HG03565 (cell line): ENCODE results near the gene CNNM4.

Experiments
- ATAC-seq: cut with Tn5 transposase; IDR thresholded peaks from one replicate; pipeline ENCODE4 v1.9.1; 2021; ENCODE audit warnings: mild to moderate bottlenecking, moderate library complexity; ENCODE audit not compliant: unreplicated experiment

Gene CNNM4

DNA sequence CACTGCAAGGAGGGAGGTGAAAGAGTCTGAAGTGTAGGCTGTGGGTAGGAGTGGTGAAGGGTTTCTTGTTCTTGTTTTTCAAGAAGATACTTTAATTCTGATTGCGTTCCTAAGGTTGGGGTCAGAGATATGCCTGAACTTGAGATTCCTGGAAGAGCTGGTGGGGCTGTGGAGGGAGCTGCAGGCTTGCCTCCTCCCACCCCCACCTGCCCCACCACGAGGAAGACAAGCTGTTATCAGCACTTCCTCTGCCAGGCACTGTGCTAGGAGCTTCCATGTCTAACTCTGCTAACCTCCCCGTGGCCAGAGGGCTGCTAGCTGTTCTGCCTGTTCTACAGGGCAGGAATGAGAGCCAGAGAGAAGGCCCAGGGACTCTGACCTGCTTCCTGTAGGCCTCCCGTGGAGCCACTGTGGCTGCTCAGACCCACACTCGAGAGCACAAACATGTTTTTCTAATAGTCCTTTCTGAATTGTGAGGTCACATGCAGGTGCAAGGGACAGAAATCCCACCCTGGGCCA, 69.4 kb downstream of the CNNM4 start:
- no peak for ATAC-seq

- no peak for ATAC-seq
These were observed 71.0 kb downstream of the CNNM4 start for GRCh38 chr2:96831679-96832078.

GRCh38 chr2:96832408-96832753, 71.7 kb downstream of the CNNM4 start:
- ATAC-seq, result no peak

GRCh38 chr2:96832754-96833507, 72.2 kb downstream of the CNNM4 start:
- ATAC-seq, result no peak

GRCh38 chr2:96835830-96836229, 75.1 kb downstream of the CNNM4 start:
- no peak for ATAC-seq

DNA sequence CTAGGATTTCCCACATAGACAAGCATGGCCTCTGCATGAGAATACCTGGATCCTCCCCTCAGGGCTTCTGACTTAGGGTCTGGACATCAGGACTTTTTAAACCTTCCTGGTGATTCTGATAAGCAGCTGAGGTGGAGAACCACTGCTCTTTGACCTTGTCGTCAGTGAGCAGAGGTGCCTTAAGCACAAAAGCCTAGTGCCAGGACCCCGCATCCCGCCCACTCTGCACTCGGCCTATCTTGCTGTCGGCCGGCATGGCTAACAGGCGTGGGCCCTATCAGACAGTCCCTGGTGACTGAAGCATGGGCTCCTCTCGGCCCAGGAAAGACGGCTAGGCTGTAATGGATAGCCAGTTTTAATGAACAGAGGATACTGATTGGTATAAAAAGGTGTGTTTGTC, 76.9 kb downstream of the CNNM4 start:
- no peak for ATAC-seq

DNA sequence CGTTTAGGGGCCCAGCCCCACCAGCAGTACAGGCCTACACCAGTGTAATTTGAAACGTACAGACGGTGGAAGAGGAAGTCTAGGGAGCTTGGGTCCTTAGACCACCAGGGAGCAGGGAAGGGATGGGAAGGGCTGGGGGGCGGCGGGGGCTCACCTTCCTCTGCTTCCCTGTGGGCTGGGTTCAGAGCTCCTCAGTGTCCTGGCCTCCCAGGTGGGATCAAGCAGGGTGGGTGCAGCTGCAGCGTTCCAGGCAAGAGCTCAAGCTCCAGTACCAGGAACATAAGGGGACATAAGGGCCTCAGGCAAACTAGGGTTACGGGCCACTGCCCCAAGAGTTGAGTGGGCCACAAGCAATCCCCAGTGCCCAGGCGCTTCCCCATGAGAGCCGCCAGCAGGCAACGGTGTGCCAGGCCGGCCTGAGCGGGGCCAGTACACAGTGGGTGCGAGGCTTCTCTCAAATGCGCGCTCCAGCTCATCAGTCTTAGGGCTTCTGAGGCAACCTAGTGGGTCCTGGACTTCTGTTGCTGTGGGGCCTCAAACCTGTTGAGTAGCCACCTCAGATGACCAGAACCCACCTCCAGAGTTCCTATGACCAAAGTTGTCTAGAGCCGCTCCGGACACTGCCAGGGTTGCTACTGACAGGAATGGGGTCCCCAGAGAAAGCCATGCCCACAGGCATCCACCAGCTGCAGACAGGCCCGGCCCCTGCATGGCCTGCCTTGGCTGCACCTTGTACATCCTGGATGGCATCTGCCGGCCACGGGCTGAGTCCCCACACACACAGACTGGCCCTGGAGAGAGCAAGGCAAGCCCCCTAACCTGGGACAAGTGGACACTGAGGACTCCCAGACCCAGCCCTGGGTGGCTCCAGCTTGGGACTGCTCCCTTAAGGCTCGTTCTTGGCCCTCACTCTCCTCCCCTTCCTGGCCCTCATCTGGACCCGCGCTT, 77.9 kb downstream of the CNNM4 start:
- ATAC-seq, result no peak

GRCh38 chr2:96839293-96839874, 78.7 kb downstream of the CNNM4 start:
- ATAC-seq, result no peak

DNA sequence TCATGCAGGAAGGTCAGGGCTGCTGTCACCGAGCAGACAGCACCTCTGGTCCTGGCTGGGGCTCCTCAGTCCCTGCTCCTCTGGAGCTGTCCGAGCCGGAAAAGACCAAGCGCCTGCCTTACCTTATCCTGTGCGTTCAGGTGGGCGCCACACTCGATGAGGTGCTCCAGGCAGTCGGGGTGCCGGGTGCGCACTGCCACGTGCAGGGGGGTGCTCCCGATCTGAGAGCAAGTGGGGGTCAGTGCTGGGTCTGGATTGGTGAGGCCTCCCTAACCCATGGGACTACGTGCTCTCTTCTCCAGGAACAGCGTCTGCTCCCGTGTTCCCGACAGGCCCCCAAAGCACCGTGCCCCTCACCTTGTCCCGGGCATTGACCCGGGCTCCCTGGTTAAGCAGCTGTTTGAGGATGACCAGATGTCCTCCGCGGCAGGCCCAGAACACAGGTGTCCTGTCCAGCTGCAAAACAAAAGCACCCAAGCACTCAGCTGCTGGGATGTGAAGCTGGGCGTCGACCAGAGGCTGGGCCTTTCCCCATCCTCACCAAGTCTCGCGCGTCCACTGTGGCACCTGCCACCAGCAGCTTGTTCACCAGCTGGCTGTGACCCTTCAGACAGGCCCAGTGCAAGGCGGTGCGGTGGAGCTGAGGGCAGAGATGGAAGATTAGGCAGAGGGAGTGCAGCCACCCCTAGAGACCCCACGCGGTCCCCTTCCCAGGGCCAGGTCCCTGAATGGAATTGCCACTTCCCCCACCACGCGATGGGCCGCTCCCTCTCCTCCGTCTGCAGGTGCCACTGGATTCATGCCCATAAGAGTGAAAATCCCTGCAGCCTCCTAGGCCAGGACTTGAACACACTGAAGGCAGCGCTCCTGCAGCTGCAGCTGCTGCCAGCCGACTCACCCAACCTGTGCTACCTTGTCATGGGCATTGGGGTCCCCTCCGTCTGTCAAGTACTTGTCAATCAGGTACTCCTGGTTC, 79.5 kb downstream of the CNNM4 start:
- ATAC-seq, result no peak

- ATAC-seq, result no peak
These were observed 81.2 kb downstream of the CNNM4 start for GRCh38 chr2:96841701-96842495.

GRCh38 chr2:96842600-96842999, 81.9 kb downstream of the CNNM4 start:
- no peak for ATAC-seq

GRCh38 chr2:96843538-96844268, 83.0 kb downstream of the CNNM4 start, which contains the start of gene ANKRD23:
ANKRD23 (minus strand) TSS chr2:96844021; CDS start chr2:96843992, 29 bp downstream.
- ATAC-seq, result no peak

DNA sequence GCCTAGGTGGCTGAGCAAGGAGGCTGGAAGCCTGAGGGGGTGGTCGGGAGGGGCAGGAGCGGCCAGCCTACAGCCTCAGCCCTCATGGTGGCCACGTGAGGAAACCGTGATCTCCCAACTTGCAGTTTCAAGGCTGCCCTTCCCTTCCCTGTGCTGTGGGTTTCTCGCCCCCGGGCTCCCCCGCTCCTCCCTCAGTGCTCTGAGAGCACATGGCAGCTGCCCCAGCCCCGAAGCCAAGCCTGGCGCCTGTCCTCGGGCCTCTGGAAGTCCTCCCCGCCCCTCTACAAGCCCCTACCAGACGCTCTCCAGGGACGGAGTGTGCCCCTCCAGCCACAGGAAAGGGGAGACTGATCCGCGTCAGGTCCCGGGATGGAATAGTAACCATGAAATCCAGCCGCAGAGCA, 83.7 kb downstream of the CNNM4 start:
- ATAC-seq, result no peak

GRCh38 chr2:96846825-96847224, 86.1 kb downstream of the CNNM4 start:
- no peak for ATAC-seq

DNA sequence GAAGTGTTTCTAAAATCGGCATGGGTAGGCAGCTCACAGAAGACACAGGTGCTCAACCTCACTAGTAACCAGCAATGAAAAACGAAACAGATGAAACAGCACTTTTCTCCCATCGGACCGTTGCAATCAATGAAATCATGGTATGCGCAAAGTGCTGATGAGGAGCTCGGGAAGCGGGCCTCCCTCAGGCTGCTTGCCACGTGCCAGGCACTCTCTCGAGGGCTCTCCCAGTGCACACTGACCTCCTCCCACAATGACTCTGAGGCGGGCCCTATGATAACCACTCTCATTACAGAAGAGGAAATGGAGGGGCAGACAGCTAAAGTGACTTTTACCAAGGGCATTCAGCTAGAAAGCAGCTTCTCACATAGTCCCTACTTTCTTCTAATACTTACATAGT, 86.9 kb downstream of the CNNM4 start:
- ATAC-seq, result no peak

DNA sequence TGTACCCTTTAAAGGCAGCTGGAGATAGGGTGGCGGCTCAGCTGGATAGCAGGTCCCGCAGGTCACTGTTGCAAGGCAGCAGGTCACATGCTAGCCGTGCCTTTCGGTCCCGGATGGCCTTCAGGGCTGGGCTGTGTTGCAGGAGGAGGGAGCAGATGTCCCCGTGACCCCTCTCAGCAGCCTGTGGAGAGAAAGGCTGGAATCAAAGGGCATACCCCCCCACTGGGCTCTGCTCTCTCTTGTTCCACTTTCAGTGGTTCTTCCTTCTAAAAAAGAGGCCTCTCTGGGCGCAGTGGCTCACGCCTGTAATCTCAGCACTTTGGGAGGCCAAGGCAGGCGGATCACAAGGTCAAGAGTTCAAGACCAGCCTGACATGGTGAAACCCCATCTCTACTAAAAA, 87.6 kb downstream of the CNNM4 start:
- no peak for ATAC-seq

GRCh38 chr2:96852667-96853066, 92.0 kb downstream of the CNNM4 start:
- ATAC-seq, result no peak

- no peak for ATAC-seq
These were observed 92.6 kb downstream of the CNNM4 start for GRCh38 chr2:96853321-96853720.
